Endothelial cell of umbilical vein (primary cell): ENCODE data around the gene PLXNB2.

Source experiments
- EZH2 ChIP-seq: IDR thresholded peaks from 2 replicates; pipeline ENCODE4 v1.6.1; 2012; ENCODE audit warnings: borderline replicate concordance, low read depth, mild to moderate bottlenecking, moderate library complexity, low read length, inconsistent platforms; ENCODE audit not compliant: severe bottlenecking
- FOS ChIP-seq: IDR thresholded peaks from 2 replicates; pipeline ENCODE4 v1.6.1; 2011; ENCODE audit warnings: mild to moderate bottlenecking, low read length, moderate library complexity, borderline replicate concordance; ENCODE audit not compliant: insufficient read depth
- JUN ChIP-seq: IDR thresholded peaks from 2 replicates; pipeline ENCODE4 v1.6.1; 2011; ENCODE audit warnings: borderline replicate concordance, low read depth; ENCODE audit not compliant: insufficient read length, insufficient read depth
- MYC ChIP-seq: IDR thresholded peaks from one replicate; pipeline ENCODE4 v1.6.1; 2011; ENCODE audit warnings: mild to moderate bottlenecking, low read depth, low read length
- POLR2A ChIP-seq: IDR thresholded peaks from 2 replicates; pipeline ENCODE4 v1.6.1; 2012; ENCODE audit warnings: low read depth, mild to moderate bottlenecking, control low read depth, low read length
- POLR2AphosphoS5 ChIP-seq: IDR thresholded peaks from 2 replicates; pipeline ENCODE4 v1.6.1; 2012; ENCODE audit warnings: low read depth, mild to moderate bottlenecking, control low read depth, low read length, moderate library complexity; ENCODE audit not compliant: insufficient read depth
- TF ChIP-seq, protein P1 (sequence below), 2 donors: IDR thresholded peaks; 1 replicate in 1 of 2; 2 replicates in 1 of 2; pipeline ENCODE4 v1.5.1; 2011; ENCODE audit warnings: low read length in 2 of 2, mild to moderate bottlenecking in 2 of 2, moderate library complexity in 2 of 2, control low read depth in 1 of 2, inconsistent platforms in 1 of 2, low read depth in 1 of 2; ENCODE audit not compliant: insufficient read depth in 1 of 2; ENCODE audit errors: extremely low read depth in 1 of 2
- TF ChIP-seq, protein P2 (sequence below): IDR thresholded peaks from 2 replicates; pipeline ENCODE4 v1.6.1; 2011; ENCODE audit not compliant: insufficient read depth, insufficient read length

DNA sequence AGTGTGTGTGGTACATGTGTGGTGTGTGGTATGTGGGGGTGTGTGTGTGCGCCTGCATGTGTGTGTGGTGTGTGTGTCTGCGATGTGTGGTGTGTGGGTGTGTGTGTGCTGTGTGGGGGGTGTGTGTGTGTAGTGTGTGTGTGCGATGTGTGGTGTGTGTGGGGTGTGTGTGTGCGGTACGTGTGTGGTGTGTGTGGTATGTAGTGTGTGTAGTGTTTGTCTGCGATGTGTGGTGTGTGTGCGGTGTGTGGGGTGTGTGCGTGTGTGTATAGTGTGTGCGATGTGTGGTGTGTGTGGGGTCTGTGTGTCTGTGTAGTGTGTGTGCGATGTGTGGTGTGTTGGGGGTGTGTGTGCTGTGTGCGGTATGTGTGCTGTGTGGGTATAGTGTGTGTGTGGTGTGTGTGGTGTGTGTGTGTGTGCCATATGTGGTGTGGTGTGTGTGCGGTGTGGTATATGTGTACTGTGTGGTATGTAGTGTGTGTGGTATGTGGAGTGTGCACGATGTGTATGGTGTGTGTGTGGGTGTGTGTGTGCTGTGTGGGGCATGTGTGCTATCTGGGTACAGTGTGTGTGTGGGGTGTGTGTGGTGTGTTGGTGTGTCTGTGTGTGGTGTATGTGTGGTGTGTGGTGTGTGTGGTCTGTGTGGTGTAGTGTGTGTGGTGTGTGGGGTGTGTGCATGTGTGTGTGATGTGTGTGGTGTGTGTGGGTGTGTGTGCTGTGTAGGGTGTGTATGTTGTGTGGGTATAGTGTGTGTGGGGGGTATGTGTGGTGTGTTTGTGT lies 30.0 kb upstream of the PLXNB2 start:
- TF ChIP-seq, protein P1, sequence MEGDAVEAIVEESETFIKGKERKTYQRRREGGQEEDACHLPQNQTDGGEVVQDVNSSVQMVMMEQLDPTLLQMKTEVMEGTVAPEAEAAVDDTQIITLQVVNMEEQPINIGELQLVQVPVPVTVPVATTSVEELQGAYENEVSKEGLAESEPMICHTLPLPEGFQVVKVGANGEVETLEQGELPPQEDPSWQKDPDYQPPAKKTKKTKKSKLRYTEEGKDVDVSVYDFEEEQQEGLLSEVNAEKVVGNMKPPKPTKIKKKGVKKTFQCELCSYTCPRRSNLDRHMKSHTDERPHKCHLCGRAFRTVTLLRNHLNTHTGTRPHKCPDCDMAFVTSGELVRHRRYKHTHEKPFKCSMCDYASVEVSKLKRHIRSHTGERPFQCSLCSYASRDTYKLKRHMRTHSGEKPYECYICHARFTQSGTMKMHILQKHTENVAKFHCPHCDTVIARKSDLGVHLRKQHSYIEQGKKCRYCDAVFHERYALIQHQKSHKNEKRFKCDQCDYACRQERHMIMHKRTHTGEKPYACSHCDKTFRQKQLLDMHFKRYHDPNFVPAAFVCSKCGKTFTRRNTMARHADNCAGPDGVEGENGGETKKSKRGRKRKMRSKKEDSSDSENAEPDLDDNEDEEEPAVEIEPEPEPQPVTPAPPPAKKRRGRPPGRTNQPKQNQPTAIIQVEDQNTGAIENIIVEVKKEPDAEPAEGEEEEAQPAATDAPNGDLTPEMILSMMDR (IDR thresholded peaks at IDR 0.05; ENCODE audit: extremely low read depth in 1 of 2, insufficient read depth in 1 of 2, low read depth in 1 of 2, low read length in 2 of 2) = no peak
- TF ChIP-seq JUN (no peak), MYC (no peak), POLR2A (no peak), EZH2 (no peak), POLR2AphosphoS5 (no peak), FOS (no peak)
- TF ChIP-seq, protein P2, sequence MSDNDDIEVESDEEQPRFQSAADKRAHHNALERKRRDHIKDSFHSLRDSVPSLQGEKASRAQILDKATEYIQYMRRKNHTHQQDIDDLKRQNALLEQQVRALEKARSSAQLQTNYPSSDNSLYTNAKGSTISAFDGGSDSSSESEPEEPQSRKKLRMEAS = no peak
